Measurements from ENCODE around the gene GUCY2D. TPM values are rescaled to one million over a fixed set of nuclear protein-coding genes. Genes with fewer than 3 reads are reported as not detected.

Gene GUCY2D
- total and polyA plus RNA-seq, 8 donors = 0.25 TPM; not detected in 7

GRCh38 chr17:8025176-8025911 is 22.9 kb downstream of the GUCY2D start:
- 82 to 92% (median 91%) methylated on average over 9 of the region's 9 CpGs for WGBS, 5 donors

GRCh38 chr17:8029121-8029520 is 26.7 kb downstream of the GUCY2D start:
- intact Hi-C loops (cut with DNase I; ENCODE audit: low total_unique reads) = no loop called here
- no peak overlapping the region for H3K4me3 ChIP-seq

More at GRCh38 chr17:8025176-8025911, 22.9 kb downstream of the GUCY2D start:
- Histone ChIP-seq H3K4me1 (no peaks in the 10 kb centered on the region), H3K4me3 (no peak overlapping the region), H3K27me3 (peaks cover 0 to 29% (median 0%) of the 10 kb centered on the region in 3 donors), H3K9me3 (no peaks in the 10 kb centered on the region), H3K27ac (no peak overlapping the region), H3K36me3 (no peaks in the 10 kb centered on the region)
- no peak for DNase-seq
- intact Hi-C loops (cut with DNase I; ENCODE audit: low total_unique reads) = no loop called here
- TF ChIP-seq POLR2A (IDR thresholded peaks at IDR 0.05) (no peak), POLR2AphosphoS5 (IDR thresholded peaks at IDR 0.05) (no peak), CTCF (IDR thresholded peaks at IDR 0.05) (no peak), EP300 (IDR thresholded peaks at IDR 0.05) (no peak)

GRCh38 chr17:8031261-8031661 is 28.8 kb downstream of the GUCY2D start:
- Histone ChIP-seq H3K27me3 (peaks cover 0 to 58% (median 0%) of the 10 kb centered on the region in 3 donors), H3K36me3 (no peaks in the 10 kb centered on the region), H3K4me3 (no peak overlapping the region), H3K27ac (no peak overlapping the region), H3K4me1 (peaks cover 0 to 7% (median 3%) of the 10 kb centered on the region in 4 donors), H3K9me3 (no peaks in the 10 kb centered on the region)
- intact Hi-C loops (cut with DNase I; ENCODE audit: low total_unique reads) = no loop called here
- TF ChIP-seq CTCF (IDR thresholded peaks at IDR 0.05) (no peak), POLR2A (IDR thresholded peaks at IDR 0.05) (no peak), POLR2AphosphoS5 (IDR thresholded peaks at IDR 0.05) (no peak), EP300 (IDR thresholded peaks at IDR 0.05) (no peak)
- no peak for DNase-seq
- WGBS, 5 donors = 71 to 79% (median 73%) methylated on average over 6 of the region's 6 CpGs

More at GRCh38 chr17:8029121-8029520, 26.7 kb downstream of the GUCY2D start:
- Histone ChIP-seq H3K27me3 (peaks cover 0 to 53% (median 0%) of the 10 kb centered on the region in 3 donors), H3K27ac (no peak overlapping the region), H3K9me3 (no peaks in the 10 kb centered on the region), H3K4me1 (peaks cover 0 to 6% (median 2%) of the 10 kb centered on the region in 4 donors), H3K36me3 (no peaks in the 10 kb centered on the region)
- no peak for DNase-seq
- WGBS, 5 donors = 62 to 72% (median 64%) methylated on average over 5 of the region's 5 CpGs
- TF ChIP-seq POLR2A (IDR thresholded peaks at IDR 0.05) (no peak), EP300 (IDR thresholded peaks at IDR 0.05) (no peak), CTCF (IDR thresholded peaks at IDR 0.05) (no peak), POLR2AphosphoS5 (IDR thresholded peaks at IDR 0.05) (no peak)

GRCh38 chr17:8031950-8032349 is 29.5 kb downstream of the GUCY2D start:
- no peaks in the 10 kb centered on the region for H3K36me3 ChIP-seq
- H3K4me3 ChIP-seq = no peak overlapping the region
- H3K27ac ChIP-seq = no peak overlapping the region
- H3K9me3 ChIP-seq = no peaks in the 10 kb centered on the region
- H3K27me3 ChIP-seq = peaks cover 0 to 58% (median 0%) of the 10 kb centered on the region in 3 donors
- WGBS, 5 donors = 42 to 64% (median 53%) methylated on average over 1 of the region's 1 CpG
- intact Hi-C loops (cut with DNase I; ENCODE audit: low total_unique reads) = no loop called here
- DNase-seq = no peak
- TF ChIP-seq CTCF (IDR thresholded peaks at IDR 0.05) = no peak
- no peak for TF ChIP-seq EP300 (IDR thresholded peaks at IDR 0.05)
- no peak for TF ChIP-seq POLR2A (IDR thresholded peaks at IDR 0.05)
- TF ChIP-seq POLR2AphosphoS5 (IDR thresholded peaks at IDR 0.05) = no peak
- H3K4me1 ChIP-seq = peaks cover 0 to 7% (median 3%) of the 10 kb centered on the region in 4 donors

Data from stomach (tissue), 9 donors.